ENCODE data around the gene TSPEAR. TPM values are rescaled to one million over a fixed set of nuclear protein-coding genes. Genes with fewer than 3 reads are reported as not detected.

TSPEAR gene
- total RNA-seq, 1 donor from 2014 or later, result not detected

- DNase-seq (ENCODE audit: low spot score), result no peak
- Mint-ChIP-seq H3K4me3 (no peak overlapping the region), H3K27me3 (ENCODE audit: insufficient read depth) (no peaks in the 10 kb centered on the region), H3K4me1 (ENCODE audit: low read depth) (no peaks in the 10 kb centered on the region), H3K36me3 (ENCODE audit: low read depth) (no peaks in the 10 kb centered on the region), H3K27ac (no peak overlapping the region), H3K9me3 (no peaks in the 10 kb centered on the region)
- intact Hi-C loops (cut with micrococcal nuclease), result no loop called here
Observed at GRCh38 chr21:44527983-44528633, 183.3 kb downstream of the TSPEAR start.

GRCh38 chr21:44527156-44527982 is 184.0 kb downstream of the TSPEAR start:
- Mint-ChIP-seq H3K27ac (no peak overlapping the region), H3K27me3 (ENCODE audit: insufficient read depth) (no peaks in the 10 kb centered on the region), H3K36me3 (ENCODE audit: low read depth) (no peaks in the 10 kb centered on the region), H3K9me3 (no peaks in the 10 kb centered on the region), H3K4me1 (ENCODE audit: low read depth) (no peaks in the 10 kb centered on the region), H3K4me3 (no peak overlapping the region)
- DNase-seq (ENCODE audit: low spot score), result no peak
- intact Hi-C loops (cut with micrococcal nuclease), result no loop called here

DNA sequence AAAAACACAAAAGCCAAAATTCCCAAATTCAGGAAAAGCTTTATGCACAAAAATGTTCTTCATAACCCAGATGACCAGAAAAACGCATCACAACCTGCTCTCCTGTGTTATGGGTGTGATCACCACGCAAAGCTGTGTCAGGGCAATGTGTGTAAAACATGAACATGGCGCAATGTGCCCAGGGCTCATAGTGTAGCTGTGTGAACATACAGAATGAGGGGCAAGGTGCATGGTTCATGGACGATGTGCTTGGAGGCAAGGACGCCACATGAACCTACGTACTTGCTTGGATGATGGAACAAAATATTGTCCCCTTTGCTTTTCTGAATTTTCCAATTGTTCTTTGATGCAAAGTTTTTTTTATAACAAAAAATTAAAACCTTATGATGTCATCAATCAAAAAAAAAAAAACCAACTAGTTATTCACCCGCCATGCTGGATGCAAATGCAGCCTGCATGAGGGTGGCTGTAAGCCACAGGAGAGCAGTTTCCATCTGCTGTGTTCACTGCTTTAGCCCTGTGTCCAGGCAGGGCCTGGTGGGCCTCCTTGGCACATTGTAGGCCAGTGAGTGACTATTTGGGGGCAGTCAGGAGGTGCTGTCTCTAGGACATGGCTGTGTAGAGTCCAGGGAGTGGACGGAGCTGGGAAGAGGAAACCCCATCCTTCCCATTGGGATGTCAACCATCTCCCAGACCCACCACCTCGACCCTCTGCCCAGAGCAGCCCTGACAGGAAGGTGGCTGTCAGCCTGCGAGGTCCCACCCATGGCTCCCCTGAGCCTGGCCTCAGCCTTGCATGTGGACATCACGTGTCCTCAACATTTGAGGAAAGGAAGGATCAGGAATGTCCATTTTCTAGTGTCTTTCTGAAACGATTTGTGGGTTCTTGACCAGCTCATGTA is 185.0 kb downstream of the TSPEAR start:
- Mint-ChIP-seq H3K36me3 (ENCODE audit: low read depth) (no peaks in the 10 kb centered on the region), H3K9me3 (no peaks in the 10 kb centered on the region), H3K4me1 (ENCODE audit: low read depth) (no peaks in the 10 kb centered on the region), H3K27ac (no peak overlapping the region), H3K27me3 (ENCODE audit: insufficient read depth) (no peaks in the 10 kb centered on the region), H3K4me3 (no peak overlapping the region)
- intact Hi-C loops (cut with micrococcal nuclease), result no loop called here
- no peak for DNase-seq (ENCODE audit: low spot score)

DNA sequence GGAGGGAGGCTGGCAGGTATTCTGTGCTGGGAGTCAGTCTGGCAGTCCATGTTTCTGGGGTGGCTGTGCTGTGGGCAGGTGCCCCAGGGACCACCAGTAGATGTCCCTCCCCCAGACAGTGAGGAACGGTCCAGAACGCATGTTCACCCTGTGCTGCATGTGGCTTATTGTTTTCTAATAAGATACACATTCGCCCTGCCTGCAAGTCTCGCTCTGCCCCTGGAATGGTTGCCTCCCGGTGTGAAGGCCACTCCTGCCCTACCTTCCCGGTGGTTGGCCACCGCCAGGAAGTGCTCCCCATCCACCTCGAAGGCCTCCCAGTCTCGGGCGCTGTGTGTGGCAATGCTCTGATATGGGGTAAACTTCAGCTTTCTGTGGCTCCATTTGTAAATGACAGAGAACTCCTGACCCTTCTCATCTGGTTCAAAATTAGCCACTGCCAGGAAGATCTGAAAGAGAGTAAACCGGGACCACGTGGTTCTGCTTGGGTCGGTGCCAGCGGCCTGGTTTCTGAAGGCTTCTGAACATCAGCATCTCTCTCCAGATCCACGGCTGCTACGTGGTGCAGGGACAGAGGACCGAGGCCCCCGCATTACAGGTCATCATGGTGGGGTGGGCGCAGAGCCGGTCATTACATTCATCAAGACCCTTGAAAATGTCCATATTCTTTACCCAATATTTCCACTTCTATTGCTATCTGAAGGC is 185.8 kb downstream of the TSPEAR start:
- no peak overlapping the region for H3K4me3 Mint-ChIP-seq
- no peak for DNase-seq (ENCODE audit: low spot score)
- H3K9me3 Mint-ChIP-seq, result no peaks in the 10 kb centered on the region
- intact Hi-C loops (cut with micrococcal nuclease), result no loop called here
- H3K4me1 Mint-ChIP-seq (ENCODE audit: low read depth), result no peaks in the 10 kb centered on the region
- H3K27me3 Mint-ChIP-seq (ENCODE audit: insufficient read depth), result no peaks in the 10 kb centered on the region
- H3K27ac Mint-ChIP-seq, result no peak overlapping the region
- H3K36me3 Mint-ChIP-seq (ENCODE audit: low read depth), result no peaks in the 10 kb centered on the region

DNA sequence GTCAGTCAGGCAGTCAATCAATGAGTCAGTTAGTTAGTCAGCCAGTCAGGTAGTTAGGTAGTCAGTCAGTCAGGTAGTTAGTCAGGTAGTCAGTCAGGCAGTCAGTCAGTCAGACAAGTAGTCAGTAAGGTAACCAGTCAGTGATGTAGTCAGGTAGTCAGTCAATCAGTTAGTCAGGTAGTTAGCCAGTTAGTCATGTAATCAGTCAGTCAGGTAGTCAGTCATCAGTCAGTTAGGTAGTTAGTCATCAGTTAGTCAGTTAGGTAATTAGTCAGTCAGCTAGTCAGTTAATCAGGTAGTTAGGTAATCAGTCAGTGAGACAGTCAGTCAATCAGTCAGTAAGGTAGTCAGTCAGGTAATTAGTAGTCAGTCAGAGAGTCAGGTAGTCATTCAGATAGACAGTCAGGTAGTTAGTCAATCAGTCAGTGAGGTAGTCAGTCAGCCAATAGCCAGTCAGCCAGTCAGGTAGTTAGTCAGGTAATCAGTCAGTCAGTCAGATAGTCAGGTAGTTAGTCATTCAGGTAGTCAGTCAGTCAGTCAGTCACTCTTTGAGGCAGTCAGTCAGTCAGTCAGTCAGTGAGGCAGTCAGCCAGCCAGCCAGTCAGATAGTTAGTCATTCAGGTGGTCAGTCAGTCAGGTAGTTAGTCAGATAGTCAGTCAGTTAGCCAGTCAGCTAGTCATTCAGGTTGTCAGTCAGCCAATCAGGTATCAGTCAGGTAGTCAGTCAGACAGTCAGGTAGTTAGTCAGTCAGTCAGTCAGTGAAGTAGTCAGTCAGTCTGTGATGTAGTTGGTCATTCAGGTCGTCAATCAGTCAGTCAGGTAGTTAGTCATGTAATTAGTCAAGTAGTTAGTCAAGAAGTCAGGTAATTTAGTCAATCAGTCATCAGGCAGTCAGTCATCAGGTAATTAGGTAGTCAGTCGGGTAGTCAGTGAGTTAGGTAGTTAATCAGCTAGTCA is 186.7 kb downstream of the TSPEAR start:
- no peaks in the 10 kb centered on the region for H3K36me3 Mint-ChIP-seq (ENCODE audit: low read depth)
- H3K4me3 Mint-ChIP-seq, result no peak overlapping the region
- H3K9me3 Mint-ChIP-seq, result no peaks in the 10 kb centered on the region
- H3K27ac Mint-ChIP-seq, result no peak overlapping the region
- H3K27me3 Mint-ChIP-seq (ENCODE audit: insufficient read depth), result no peaks in the 10 kb centered on the region
- no peaks in the 10 kb centered on the region for H3K4me1 Mint-ChIP-seq (ENCODE audit: low read depth)
- intact Hi-C loops (cut with micrococcal nuclease), result no loop called here
- no peak for DNase-seq (ENCODE audit: low spot score)

- H3K4me1 Mint-ChIP-seq (ENCODE audit: low read depth), result no peaks in the 10 kb centered on the region
- intact Hi-C loops (cut with micrococcal nuclease), result no loop called here
- H3K27ac Mint-ChIP-seq, result no peak overlapping the region
- no peak overlapping the region for H3K4me3 Mint-ChIP-seq
- no peaks in the 10 kb centered on the region for H3K36me3 Mint-ChIP-seq (ENCODE audit: low read depth)
- no peak for DNase-seq (ENCODE audit: low spot score)
- H3K27me3 Mint-ChIP-seq (ENCODE audit: insufficient read depth), result no peaks in the 10 kb centered on the region
- no peaks in the 10 kb centered on the region for H3K9me3 Mint-ChIP-seq
Observed at GRCh38 chr21:44523567-44524413, 187.6 kb downstream of the TSPEAR start.

GRCh38 chr21:44522753-44523204 is 188.6 kb downstream of the TSPEAR start:
- no peaks in the 10 kb centered on the region for H3K36me3 Mint-ChIP-seq (ENCODE audit: low read depth)

GRCh38 chr21:44521928-44522752 is 189.2 kb downstream of the TSPEAR start:
- Mint-ChIP-seq H3K27ac (no peak overlapping the region), H3K4me3 (no peak overlapping the region), H3K9me3 (no peaks in the 10 kb centered on the region), H3K4me1 (ENCODE audit: low read depth) (peaks cover 1% of the 10 kb centered on the region), H3K27me3 (ENCODE audit: insufficient read depth) (no peaks in the 10 kb centered on the region), H3K36me3 (ENCODE audit: low read depth) (no peaks in the 10 kb centered on the region)
- DNase-seq (ENCODE audit: low spot score), result no peak
- intact Hi-C loops (cut with micrococcal nuclease), result no loop called here

More at GRCh38 chr21:44522753-44523204, 188.6 kb downstream of the TSPEAR start:
- no peak for DNase-seq (ENCODE audit: low spot score)
- Mint-ChIP-seq H3K4me1 (ENCODE audit: low read depth) (no peaks in the 10 kb centered on the region), H3K27ac (no peak overlapping the region), H3K27me3 (ENCODE audit: insufficient read depth) (no peaks in the 10 kb centered on the region), H3K4me3 (no peak overlapping the region), H3K9me3 (no peaks in the 10 kb centered on the region)
- intact Hi-C loops (cut with micrococcal nuclease), result no loop called here

- Mint-ChIP-seq H3K4me1 (ENCODE audit: low read depth) (peaks cover 4% of the 10 kb centered on the region), H3K36me3 (ENCODE audit: low read depth) (no peaks in the 10 kb centered on the region), H3K27me3 (ENCODE audit: insufficient read depth) (no peaks in the 10 kb centered on the region)
Observed at GRCh38 chr21:44521301-44521927, 190.0 kb downstream of the TSPEAR start.

More at GRCh38 chr21:44521301-44521927, 190.0 kb downstream of the TSPEAR start:
- H3K9me3 Mint-ChIP-seq, result no peaks in the 10 kb centered on the region
- H3K27ac Mint-ChIP-seq, result no peak overlapping the region
- intact Hi-C loops (cut with micrococcal nuclease), result no loop called here
- DNase-seq (ENCODE audit: low spot score), result no peak
- H3K4me3 Mint-ChIP-seq, result no peak overlapping the region
